Trophoblast cell (in vitro differentiated cells and primary cell): ENCODE measurements around the gene FAM135A.
A peak's percentile ranks its signal among the peaks of the same experiment; 100 is the strongest.

ENCODE experiments used
- DNase-seq, 2 donors: peaks; one replicate each; pipeline ENCODE4 v3.0.0-alpha.2; 2016
- H2AFZ ChIP-seq: 2 replicates; pipeline ENCODE4 v1.6.1; 2013; ENCODE audit warnings: low read length, moderate library complexity, mild to moderate bottlenecking; ENCODE audit not compliant: insufficient read depth, poor library complexity
- H2AK5ac ChIP-seq: 2 replicates; pipeline ENCODE4 v1.6.1; 2013; ENCODE audit warnings: mild to moderate bottlenecking, low read length
- H2BK120ac ChIP-seq: 2 replicates; pipeline ENCODE4 v1.6.1; 2013; ENCODE audit warnings: low read length, mild to moderate bottlenecking, moderate library complexity; ENCODE audit not compliant: insufficient read depth, poor library complexity
- H2BK12ac ChIP-seq: 2 replicates; pipeline ENCODE4 v1.6.1; 2013; ENCODE audit warnings: mild to moderate bottlenecking, low read length, moderate library complexity
- H2BK5ac ChIP-seq: 2 replicates; pipeline ENCODE4 v1.6.1; 2013; ENCODE audit warnings: low read length, low read depth, moderate library complexity, mild to moderate bottlenecking; ENCODE audit not compliant: poor library complexity
- H3K14ac ChIP-seq: 2 replicates; pipeline ENCODE4 v1.6.1; 2013; ENCODE audit warnings: mild to moderate bottlenecking, low read length
- H3K18ac ChIP-seq: 2 replicates; pipeline ENCODE4 v1.6.1; 2013; ENCODE audit warnings: mild to moderate bottlenecking, low read length
- H3K23ac ChIP-seq: 2 replicates; pipeline ENCODE4 v1.6.1; 2013; ENCODE audit warnings: low read length
- H3K27ac ChIP-seq: 2 replicates; pipeline ENCODE4 v1.5.1; 2013; ENCODE audit warnings: low read depth, mild to moderate bottlenecking, inconsistent platforms, low read length, moderate library complexity
- H3K27me3 ChIP-seq: 2 replicates; pipeline ENCODE4 v1.6.1; 2013; ENCODE audit warnings: inconsistent platforms, mild to moderate bottlenecking, low read length, moderate library complexity; ENCODE audit not compliant: insufficient read depth
- H3K36me3 ChIP-seq, 2 experiments: 1 replicate in 1 of 2; 2 replicates in 1 of 2; pipeline ENCODE4 v1.6.1; 2013; ENCODE audit warnings: low read length in 2 of 2, mild to moderate bottlenecking in 2 of 2, moderate library complexity in 1 of 2; ENCODE audit not compliant: insufficient read depth in 2 of 2, control insufficient read depth in 1 of 2
- H3K4ac ChIP-seq: 2 replicates; pipeline ENCODE4 v1.6.1; 2013; ENCODE audit warnings: low read depth, mild to moderate bottlenecking, low read length, moderate library complexity
- H3K4me1 ChIP-seq, 2 experiments: 1 replicate in 1 of 2; 2 replicates in 1 of 2; pipeline ENCODE4 v1.6.1; 2013; ENCODE audit warnings: low read length in 2 of 2, mild to moderate bottlenecking in 2 of 2, moderate library complexity in 1 of 2; ENCODE audit not compliant: insufficient read depth in 2 of 2, control insufficient read depth in 1 of 2
- H3K4me2 ChIP-seq: 2 replicates; pipeline ENCODE4 v1.6.1; 2013; ENCODE audit warnings: inconsistent platforms, mild to moderate bottlenecking, low read length, moderate library complexity
- H3K4me3 ChIP-seq: 2 replicates; pipeline ENCODE4 v1.5.1; 2013; ENCODE audit warnings: mild to moderate bottlenecking, low read depth, low read length, inconsistent platforms
- H3K79me1 ChIP-seq: one replicate; pipeline ENCODE4 v1.6.1; 2013; ENCODE audit warnings: low read length
- H3K79me2 ChIP-seq: 2 replicates; pipeline ENCODE4 v1.6.1; 2013; ENCODE audit warnings: low read length, mild to moderate bottlenecking; ENCODE audit not compliant: control insufficient read depth, insufficient read depth, poor library complexity
- H3K9ac ChIP-seq: 2 replicates; pipeline ENCODE4 v1.6.1; 2013; ENCODE audit warnings: mild to moderate bottlenecking, low read length
- H3K9me3 ChIP-seq: 2 replicates; pipeline ENCODE4 v1.6.1; 2013; ENCODE audit warnings: low read depth, mild to moderate bottlenecking, control low read depth, inconsistent platforms, low read length; ENCODE audit not compliant: insufficient read depth
- H4K12ac ChIP-seq: 2 replicates; pipeline ENCODE4 v1.6.1; 2013; ENCODE audit warnings: low read depth, mild to moderate bottlenecking, low read length, moderate library complexity
- H4K8ac ChIP-seq: 2 replicates; pipeline ENCODE4 v1.6.1; 2013; ENCODE audit warnings: low read depth, mild to moderate bottlenecking, low read length, moderate library complexity
- H4K91ac ChIP-seq: one replicate; pipeline ENCODE4 v1.6.1; 2013; ENCODE audit warnings: low read depth, mild to moderate bottlenecking, low read length, moderate library complexity
- WGBS: extraction: QIAGEN DNeasy Blood & Tissue Kit; methylation state at CpG from one replicate; pipeline ENCODE4 v1.1.7; 2013; ENCODE audit warnings: missing lambda C conversion rate; ENCODE audit not compliant: insufficient read length, insufficient coverage; ENCODE audit errors: extremely low coverage; 5-methylcytosine and 5-hydroxymethylcytosine counted together

FAM135A gene

DNA sequence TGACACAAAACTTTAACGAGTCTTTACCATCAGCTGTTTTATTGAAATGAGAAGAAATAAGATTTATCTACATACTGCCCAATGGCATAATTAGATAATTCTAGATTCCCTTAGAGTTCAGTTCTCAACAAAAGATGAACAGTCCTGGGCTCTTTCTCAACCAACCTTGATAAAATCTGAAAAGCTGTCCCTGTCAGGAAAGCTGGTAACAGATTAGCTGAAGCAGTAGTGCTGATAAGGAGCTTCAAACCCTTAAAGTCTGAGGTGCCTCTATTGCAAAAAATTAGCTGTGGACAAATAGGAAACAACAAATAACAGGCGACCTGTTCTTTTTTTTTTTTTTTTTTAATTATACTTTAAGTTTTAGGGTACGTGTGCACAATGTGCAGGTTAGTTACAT lies 35.9 kb upstream of the FAM135A start:
- H3K14ac ChIP-seq = no peak overlapping the region
- H3K27me3 ChIP-seq = no peaks in the 10 kb centered on the region
- no peak overlapping the region for H2BK12ac ChIP-seq
- no CpG with 5 or more reads among the region's 3 CpGs for WGBS
- no peak overlapping the region for H4K12ac ChIP-seq
- H3K9me3 ChIP-seq = no peaks in the 10 kb centered on the region
- H3K4me2 ChIP-seq = no peak overlapping the region
- H3K27ac ChIP-seq = no peak overlapping the region
- peaks cover 0 to 3% of the 10 kb centered on the region in 2 experiments for H3K4me1 ChIP-seq
- no peak overlapping the region for H2BK5ac ChIP-seq
- no peaks in the 10 kb centered on the region for H3K36me3 ChIP-seq
- H3K4me3 ChIP-seq = no peak overlapping the region
- H2BK120ac ChIP-seq = no peak overlapping the region
- DNase-seq = peak in 1 of 2 donors; percentile 67
- H4K8ac ChIP-seq = no peak overlapping the region
- no peak overlapping the region for H3K18ac ChIP-seq
- H3K9ac ChIP-seq = no peak overlapping the region
- peaks cover 2% of the 10 kb centered on the region for H3K79me1 ChIP-seq
- H2AK5ac ChIP-seq = no peak overlapping the region
- no peaks in the 10 kb centered on the region for H3K79me2 ChIP-seq
- no peak overlapping the region for H4K91ac ChIP-seq
- H3K4ac ChIP-seq = no peak overlapping the region
- no peak overlapping the region for H2AFZ ChIP-seq
- H3K23ac ChIP-seq = no peak overlapping the region

DNA sequence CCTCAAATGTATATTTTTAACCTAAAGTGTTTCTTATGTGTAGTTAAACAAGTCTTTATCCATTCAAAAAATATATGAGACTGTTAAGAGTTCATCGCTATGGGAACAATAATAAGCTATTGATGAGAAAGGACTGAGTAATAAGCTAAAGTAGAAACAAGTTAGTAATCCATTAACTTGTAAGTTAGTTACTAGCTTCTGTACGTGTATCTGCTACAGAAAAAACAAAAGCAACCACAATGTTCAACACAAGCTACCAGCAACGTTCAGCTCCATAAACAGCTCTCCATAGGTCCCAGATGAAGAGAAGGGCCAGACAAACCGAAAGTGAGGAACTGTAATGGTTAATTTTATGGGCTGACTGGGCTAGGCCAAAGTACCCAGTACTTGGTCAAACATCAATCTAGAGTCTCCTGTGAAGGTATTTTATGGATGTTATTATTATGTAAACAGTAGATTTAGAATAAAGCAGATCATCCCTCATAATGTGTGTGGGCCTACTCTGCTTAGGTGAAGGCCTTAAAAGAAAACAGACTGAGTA lies 33.8 kb upstream of the FAM135A start:
- Histone ChIP-seq H3K4me3 (no peak overlapping the region), H3K9ac (no peak overlapping the region), H3K27ac (no peak overlapping the region), H3K23ac (no peak overlapping the region), H3K18ac (no peak overlapping the region), H4K91ac (peak overlapping the region; percentile 51), H2AK5ac (no peak overlapping the region), H3K79me1 (peaks cover 2% of the 10 kb centered on the region), H3K4ac (no peak overlapping the region), H4K12ac (no peak overlapping the region), H3K9me3 (no peaks in the 10 kb centered on the region), H2BK120ac (peak overlapping the region; percentile 31), H4K8ac (no peak overlapping the region), H3K4me2 (no peak overlapping the region), H3K27me3 (no peaks in the 10 kb centered on the region), H2BK5ac (peak overlapping the region; percentile 33), H3K14ac (no peak overlapping the region), H3K4me1 (peaks cover 0 to 3% of the 10 kb centered on the region in 2 experiments), H3K36me3 (no peaks in the 10 kb centered on the region), H2AFZ (no peak overlapping the region), H3K79me2 (no peaks in the 10 kb centered on the region), H2BK12ac (no peak overlapping the region)
- no peak for DNase-seq
- WGBS = no CpG with 5 or more reads among the region's 4 CpGs

DNA sequence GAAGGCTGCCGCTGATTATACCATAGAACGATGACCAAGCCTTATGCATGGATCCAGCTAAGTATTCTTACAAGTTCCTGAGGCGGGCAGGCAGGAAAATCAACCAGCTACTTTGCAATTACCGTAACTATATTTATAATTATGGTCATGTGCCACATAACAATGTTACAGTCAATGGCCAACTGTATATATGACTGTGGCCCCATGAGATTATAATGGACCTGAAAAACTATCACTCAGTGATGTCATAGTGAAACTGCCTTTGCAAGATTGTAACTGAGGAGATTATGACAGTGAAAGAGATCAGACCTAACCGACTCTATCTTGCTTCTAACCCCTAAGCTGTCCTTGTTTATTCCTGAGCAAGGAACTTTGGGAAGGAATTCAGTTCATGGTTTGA lies 33.1 kb upstream of the FAM135A start:
- Histone ChIP-seq H3K27ac (peak overlapping the region; percentile 41), H3K4me3 (no peak overlapping the region), H3K4ac (no peak overlapping the region), H3K18ac (no peak overlapping the region), H3K4me2 (no peak overlapping the region), H2BK12ac (no peak overlapping the region), H4K8ac (no peak overlapping the region), H4K91ac (peak overlapping the region; percentile 51), H3K27me3 (no peaks in the 10 kb centered on the region), H2AK5ac (no peak overlapping the region), H3K9me3 (no peaks in the 10 kb centered on the region), H4K12ac (no peak overlapping the region), H3K79me1 (peaks cover 2% of the 10 kb centered on the region), H3K79me2 (no peaks in the 10 kb centered on the region), H2AFZ (no peak overlapping the region), H3K23ac (no peak overlapping the region), H3K36me3 (no peaks in the 10 kb centered on the region), H3K4me1 (peaks cover 0 to 3% of the 10 kb centered on the region in 2 experiments), H2BK5ac (peak overlapping the region; percentile 33), H2BK120ac (peak overlapping the region; percentile 31), H3K9ac (no peak overlapping the region), H3K14ac (no peak overlapping the region)
- WGBS = no CpG with 5 or more reads among the region's 5 CpGs
- DNase-seq = peak; percentile 4 to 74

DNA sequence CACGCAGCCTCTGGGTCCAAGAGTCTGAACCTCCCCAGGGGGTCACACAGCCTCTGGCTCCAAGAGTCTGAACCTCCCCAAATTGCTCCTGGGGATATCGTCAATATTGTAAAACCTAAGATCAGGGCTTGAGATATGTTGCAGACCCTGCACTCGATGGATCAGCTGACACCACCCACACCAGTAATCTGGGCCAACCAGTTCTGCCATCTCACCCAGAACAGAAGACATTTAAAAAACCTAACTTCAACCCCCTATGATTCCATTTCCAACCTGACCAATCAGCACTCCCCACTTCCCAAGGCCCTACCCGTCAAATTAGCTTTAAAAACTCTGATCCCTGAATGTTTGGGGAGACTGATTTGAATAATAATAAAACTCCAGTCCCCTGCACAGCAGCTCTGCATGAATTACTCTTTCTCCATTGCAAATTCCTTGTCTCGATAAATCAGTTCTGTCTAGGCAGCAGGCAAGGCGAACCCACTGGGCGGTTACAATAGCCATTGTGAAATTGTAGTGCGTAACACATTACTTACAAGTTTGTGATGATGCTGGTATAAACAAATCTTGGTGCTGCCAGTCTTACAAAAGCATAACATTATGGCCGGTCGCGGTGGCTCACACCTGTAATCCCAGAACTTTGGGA lies 32.4 kb upstream of the FAM135A start:
- H3K18ac ChIP-seq = no peak overlapping the region
- no peak overlapping the region for H3K14ac ChIP-seq
- DNase-seq = peak; percentile 92 to 94
- no peak overlapping the region for H2AK5ac ChIP-seq
- no CpG with 5 or more reads among the region's 11 CpGs for WGBS
- peak overlapping the region; percentile 41 for H3K27ac ChIP-seq
- H3K4me2 ChIP-seq = peak overlapping the region; percentile 36
- peak overlapping the region; percentile 56 for H4K8ac ChIP-seq
- H3K79me1 ChIP-seq = peaks cover 2% of the 10 kb centered on the region
- H2BK120ac ChIP-seq = no peak overlapping the region
- H3K36me3 ChIP-seq = no peaks in the 10 kb centered on the region
- H2BK5ac ChIP-seq = peak overlapping the region; percentile 33
- H2BK12ac ChIP-seq = no peak overlapping the region
- no peak overlapping the region for H4K91ac ChIP-seq
- no peaks in the 10 kb centered on the region for H3K79me2 ChIP-seq
- no peak overlapping the region for H3K4me3 ChIP-seq
- H4K12ac ChIP-seq = no peak overlapping the region
- no peaks in the 10 kb centered on the region for H3K9me3 ChIP-seq
- peaks cover 0 to 3% of the 10 kb centered on the region in 2 experiments for H3K4me1 ChIP-seq
- H3K23ac ChIP-seq = no peak overlapping the region
- H3K4ac ChIP-seq = no peak overlapping the region
- H3K9ac ChIP-seq = no peak overlapping the region
- no peak overlapping the region for H2AFZ ChIP-seq
- H3K27me3 ChIP-seq = no peaks in the 10 kb centered on the region
